ENCODE results near the gene NCSTN.
"Not testable (repeated sequence)": the region's sequence is repeated elsewhere in the genome, so short reads cannot be mapped to it uniquely, and the experiment has no call there.

NCSTN gene

GRCh38 chr1:160377585-160378206 lies 34.5 kb downstream of the NCSTN start:
- Histone ChIP-seq H3K27ac (ENCODE audit: low read length) (no peak overlapping the region), H2AFZ (ENCODE audit: low read depth, low read length) (no peak overlapping the region), H3K79me2 (ENCODE audit: low read length) (no peaks in the 10 kb centered on the region), H3K9ac (ENCODE audit: low read length) (no peak overlapping the region), H4K20me1 (ENCODE audit: insufficient read depth, low read length) (no peaks in the 10 kb centered on the region), H3K4me3 (ENCODE audit: low read length) (no peak overlapping the region), H3K4me2 (ENCODE audit: low read length) (no peak overlapping the region), H3K4me1 (ENCODE audit: low read length) (peaks cover 17% of the 10 kb centered on the region), H3K27me3 (ENCODE audit: low read depth, low read length) (peaks cover 7% of the 10 kb centered on the region; the same call in 1 of the 2 replicates), H3K36me3 (replicated peaks; ENCODE audit: low read depth, low read length) (no peaks in the 10 kb centered on the region), H3K9me3 (ENCODE audit: insufficient read depth, low read length) (no peaks in the 10 kb centered on the region)
- TF ChIP-seq EZH2phosphoT487 (IDR thresholded peaks at IDR 0.05; ENCODE audit: low read depth) (no peak), CTCF (IDR thresholded peaks at IDR 0.05; ENCODE audit: low read depth, low read length) (no peak)

GRCh38 chr1:160384812-160385211 lies 41.6 kb downstream of the NCSTN start:
- not testable (repeated sequence) for H3K79me2 ChIP-seq (ENCODE audit: low read length); H3K4me3 ChIP-seq (ENCODE audit: low read length)

GRCh38 chr1:160388406-160388805 lies 45.2 kb downstream of the NCSTN start:
- not testable (repeated sequence) for H3K79me2 ChIP-seq (ENCODE audit: low read length); H3K4me1 ChIP-seq (ENCODE audit: low read length); H3K4me3 ChIP-seq (ENCODE audit: low read length); H3K27ac ChIP-seq (ENCODE audit: low read length); H2AFZ ChIP-seq (ENCODE audit: low read depth, low read length); H3K27me3 ChIP-seq (ENCODE audit: low read depth, low read length); H4K20me1 ChIP-seq (ENCODE audit: insufficient read depth, low read length); H3K36me3 ChIP-seq (replicated peaks; ENCODE audit: low read depth, low read length); H3K9ac ChIP-seq (ENCODE audit: low read length); H3K4me2 ChIP-seq (ENCODE audit: low read length); H3K9me3 ChIP-seq (ENCODE audit: insufficient read depth, low read length)

More at GRCh38 chr1:160384812-160385211, 41.6 kb downstream of the NCSTN start:
- H3K27ac ChIP-seq (ENCODE audit: low read length); H3K27me3 ChIP-seq (ENCODE audit: low read depth, low read length); H3K9ac ChIP-seq (ENCODE audit: low read length); H3K4me1 ChIP-seq (ENCODE audit: low read length); H3K4me2 ChIP-seq (ENCODE audit: low read length); H2AFZ ChIP-seq (ENCODE audit: low read depth, low read length); H3K9me3 ChIP-seq (ENCODE audit: insufficient read depth, low read length); H3K36me3 ChIP-seq (replicated peaks; ENCODE audit: low read depth, low read length); H4K20me1 ChIP-seq (ENCODE audit: insufficient read depth, low read length): not testable (repeated sequence)

GRCh38 chr1:160394673-160395072 lies 51.5 kb downstream of the NCSTN start:
- no peak overlapping the region for H3K9ac ChIP-seq (ENCODE audit: low read length)
- H3K79me2 ChIP-seq (ENCODE audit: low read length) = no peaks in the 10 kb centered on the region
- no peak overlapping the region for H2AFZ ChIP-seq (ENCODE audit: low read depth, low read length)
- no peaks in the 10 kb centered on the region for H4K20me1 ChIP-seq (ENCODE audit: insufficient read depth, low read length)
- peaks cover 11% of the 10 kb centered on the region for H3K27me3 ChIP-seq (ENCODE audit: low read depth, low read length)
- no peaks in the 10 kb centered on the region for H3K36me3 ChIP-seq (replicated peaks; ENCODE audit: low read depth, low read length)
- H3K4me3 ChIP-seq (ENCODE audit: low read length) = no peak overlapping the region
- TF ChIP-seq EZH2phosphoT487 (IDR thresholded peaks at IDR 0.05; ENCODE audit: low read depth) = no peak
- no peak for TF ChIP-seq CTCF (IDR thresholded peaks at IDR 0.05; ENCODE audit: low read depth, low read length)
- no peaks in the 10 kb centered on the region for H3K9me3 ChIP-seq (ENCODE audit: insufficient read depth, low read length)
- no peak overlapping the region for H3K27ac ChIP-seq (ENCODE audit: low read length)
- no peak overlapping the region for H3K4me2 ChIP-seq (ENCODE audit: low read length)
- H3K4me1 ChIP-seq (ENCODE audit: low read length) = 0 out of 2 replicates have a peak, but pooled peaks cover under 1% of the 10 kb centered on the region

- no peaks in the 10 kb centered on the region for H3K36me3 ChIP-seq (replicated peaks; ENCODE audit: low read depth, low read length)
- no peaks in the 10 kb centered on the region for H3K79me2 ChIP-seq (ENCODE audit: low read length)
- TF ChIP-seq CTCF (IDR thresholded peaks at IDR 0.05; ENCODE audit: low read depth, low read length) (no peak), EZH2phosphoT487 (IDR thresholded peaks at IDR 0.05; ENCODE audit: low read depth) (no peak)
- no peak overlapping the region for H3K27ac ChIP-seq (ENCODE audit: low read length)
- no peak overlapping the region for H2AFZ ChIP-seq (ENCODE audit: low read depth, low read length)
- H3K4me3 ChIP-seq (ENCODE audit: low read length) = no peak overlapping the region
- no peaks in the 10 kb centered on the region for H4K20me1 ChIP-seq (ENCODE audit: insufficient read depth, low read length)
- H3K4me2 ChIP-seq (ENCODE audit: low read length) = no peak overlapping the region
- H3K9me3 ChIP-seq (ENCODE audit: insufficient read depth, low read length) = no peaks in the 10 kb centered on the region
- no peak overlapping the region for H3K9ac ChIP-seq (ENCODE audit: low read length)
- H3K4me1 ChIP-seq (ENCODE audit: low read length) = peaks cover 5% of the 10 kb centered on the region; the same call in 1 of the 2 replicates
- H3K27me3 ChIP-seq (ENCODE audit: low read depth, low read length) = peaks cover 24% of the 10 kb centered on the region
Observed at GRCh38 chr1:160397651-160398050, 54.5 kb downstream of the NCSTN start.

Data from OCI-LY3 (cell line).